HG03469 (cell line): ENCODE data around the gene NEK5.

Experiments
- ATAC-seq: cut with Tn5 transposase; IDR thresholded peaks from one replicate; pipeline ENCODE4 v1.9.1; 2021; ENCODE audit warnings: mild to moderate bottlenecking, moderate library complexity, moderate number of reproducible peaks; ENCODE audit not compliant: unreplicated experiment

The NEK5 gene

GRCh38 chr13:51995677-51996551, 133.0 kb downstream of the NEK5 start:
- no peak for ATAC-seq

- no peak for ATAC-seq
Observed at GRCh38 chr13:51993713-51994112, 135.2 kb downstream of the NEK5 start.

DNA sequence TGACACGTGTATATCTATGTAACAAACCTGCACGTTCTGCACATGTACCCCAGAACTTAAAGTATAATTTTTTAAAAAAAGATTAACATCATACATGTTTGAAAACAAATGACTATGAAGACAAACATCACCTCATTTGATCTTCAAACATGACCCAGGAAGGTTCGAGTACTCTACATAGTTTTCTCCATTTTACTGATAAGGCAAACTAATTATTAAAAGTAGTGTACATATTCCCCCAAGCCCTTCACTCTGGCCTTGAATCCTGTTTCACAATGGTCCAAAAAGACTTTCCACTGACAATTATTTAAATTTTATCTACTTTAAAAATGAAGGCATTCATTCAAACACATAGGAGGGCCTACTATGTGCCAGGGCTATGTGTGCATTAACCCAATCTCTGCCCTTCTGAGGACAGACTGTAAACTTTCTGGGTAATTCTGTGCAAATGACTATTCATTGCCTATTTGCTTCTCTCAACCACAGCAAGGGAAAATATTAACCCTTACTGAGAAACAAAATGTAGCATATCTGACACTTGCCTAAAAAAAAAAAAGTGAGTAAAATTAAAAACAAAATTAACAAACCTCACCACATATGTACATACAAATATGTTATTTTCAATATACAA, 139.8 kb downstream of the NEK5 start:
- ATAC-seq, result no peak
